Embryonic facial prominence (tissue), 1 donor: Measurements from ENCODE around the gene ANKS6.

Experiments
- DNase-seq: peaks from one replicate; pipeline ENCODE4 v3.0.0-alpha.2; 2016; ENCODE audit errors: extremely low spot score

The ANKS6 gene

GRCh38 chr9:98791608-98792490 lies 4.5 kb downstream of the ANKS6 start:
- DNase-seq: no peak

- no peak for DNase-seq
Observed at GRCh38 chr9:98790842-98791607, 5.3 kb downstream of the ANKS6 start.

- DNase-seq: no peak
Observed at GRCh38 chr9:98790134-98790841, 6.1 kb downstream of the ANKS6 start.

GRCh38 chr9:98789483-98790133 lies 6.7 kb downstream of the ANKS6 start:
- DNase-seq: no peak

- no peak for DNase-seq
Observed at GRCh38 chr9:98787766-98788335, 8.5 kb downstream of the ANKS6 start.

GRCh38 chr9:98786750-98787510 lies 9.4 kb downstream of the ANKS6 start:
- DNase-seq: no peak

GRCh38 chr9:98784831-98785806 lies 11.2 kb downstream of the ANKS6 start:
- DNase-seq: no peak

GRCh38 chr9:98783518-98784226 lies 12.7 kb downstream of the ANKS6 start:
- DNase-seq: no peak

- no peak for DNase-seq
Observed at GRCh38 chr9:98781588-98782383, 14.6 kb downstream of the ANKS6 start.

GRCh38 chr9:98780059-98780749 lies 16.2 kb downstream of the ANKS6 start:
- no peak for DNase-seq

- no peak for DNase-seq
Observed at GRCh38 chr9:98778711-98779530, 17.4 kb downstream of the ANKS6 start.

- DNase-seq: no peak
Observed at GRCh38 chr9:98778251-98778650, 18.1 kb downstream of the ANKS6 start.

GRCh38 chr9:98777618-98778017 lies 18.7 kb downstream of the ANKS6 start:
- DNase-seq: no peak

GRCh38 chr9:98775831-98776441 lies 20.4 kb downstream of the ANKS6 start:
- no peak for DNase-seq

GRCh38 chr9:98774746-98775145 lies 21.6 kb downstream of the ANKS6 start:
- no peak for DNase-seq

GRCh38 chr9:98773721-98774120 lies 22.6 kb downstream of the ANKS6 start:
- DNase-seq: no peak
